T follicular helper cell (primary cell): ENCODE results near the gene ZNF302.
A peak's percentile ranks its signal among the peaks of the same experiment; 100 is the strongest.
"Not testable (repeated sequence)": the region's sequence is repeated elsewhere in the genome, so short reads cannot be mapped to it uniquely, and the experiment has no call there.

Source experiments
- DNase-seq: peaks from one replicate; pipeline ENCODE4 v3.0.0-alpha.2; 2020; ENCODE audit warnings: low read depth

Gene ZNF302

GRCh38 chr19:34671972-34672371 is 5.5 kb upstream of the ZNF302 start:
- no peak for DNase-seq

GRCh38 chr19:34673590-34673989 is 3.9 kb upstream of the ZNF302 start:
- no peak for DNase-seq

GRCh38 chr19:34675250-34675649 is 2.2 kb upstream of the ZNF302 start:
- no peak for DNase-seq

DNA sequence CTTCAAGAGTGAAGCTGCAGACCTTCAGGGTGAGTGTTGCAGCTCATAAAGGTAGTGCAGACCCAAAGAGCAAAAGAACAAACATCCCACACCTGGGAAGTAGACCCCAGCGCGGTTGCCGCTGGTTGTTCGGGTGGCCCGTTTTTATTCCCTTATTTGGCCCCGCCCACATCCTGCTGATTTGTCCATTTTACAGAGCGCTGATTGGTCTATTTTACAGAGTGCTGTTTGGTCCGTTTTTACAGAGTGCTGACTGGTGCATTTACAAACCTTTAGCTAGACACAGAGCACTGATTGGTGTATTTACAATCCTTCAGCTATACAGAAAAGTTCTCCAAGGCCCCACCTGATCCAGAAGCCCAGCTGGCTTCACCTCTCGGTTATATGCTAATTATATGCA is 1.6 kb upstream of the ZNF302 start:
- DNase-seq = no peak

GRCh38 chr19:34676697-34677385 is 637 bp upstream of the ZNF302 start, which contains the start of gene SCGB2B2:
Gene SCGB2B2, minus strand, starts transcription at chr19:34677159. Its CDS starts 82,596 bp downstream, at chr19:34594563.
- peak; percentile 64 for DNase-seq

GRCh38 chr19:34678085-34678412 is 571 bp downstream of the ZNF302 start:
- no peak for DNase-seq

- no peak for DNase-seq
Observed at GRCh38 chr19:34678421-34678820, 943 bp downstream of the ZNF302 start.

- DNase-seq = no peak
Observed at GRCh38 chr19:34681478-34681877, 4.0 kb downstream of the ZNF302 start.

- not testable (repeated sequence) for DNase-seq
Observed at GRCh38 chr19:34685266-34685665, 7.8 kb downstream of the ZNF302 start.

DNA sequence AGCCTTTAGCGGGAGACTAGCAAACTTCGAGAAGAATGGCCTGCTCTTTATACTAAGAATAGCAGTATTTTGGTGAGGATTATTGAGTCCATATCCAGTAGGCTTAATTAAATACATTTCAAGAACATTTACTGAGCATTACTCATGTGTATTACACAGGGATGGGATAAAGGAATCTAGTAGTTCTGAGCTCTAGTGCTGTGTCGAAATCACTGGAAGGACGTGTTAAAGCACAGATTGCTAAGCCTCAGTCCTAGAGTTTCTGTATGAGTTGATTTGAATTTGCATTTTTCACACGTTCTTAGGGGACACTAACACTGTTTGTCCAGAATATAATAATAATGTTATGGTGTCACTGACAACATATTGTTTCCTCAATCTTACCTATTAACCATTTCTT is 9.0 kb downstream of the ZNF302 start:
- no peak for DNase-seq

GRCh38 chr19:34687348-34687747 is 9.9 kb downstream of the ZNF302 start:
- no peak for DNase-seq

DNA sequence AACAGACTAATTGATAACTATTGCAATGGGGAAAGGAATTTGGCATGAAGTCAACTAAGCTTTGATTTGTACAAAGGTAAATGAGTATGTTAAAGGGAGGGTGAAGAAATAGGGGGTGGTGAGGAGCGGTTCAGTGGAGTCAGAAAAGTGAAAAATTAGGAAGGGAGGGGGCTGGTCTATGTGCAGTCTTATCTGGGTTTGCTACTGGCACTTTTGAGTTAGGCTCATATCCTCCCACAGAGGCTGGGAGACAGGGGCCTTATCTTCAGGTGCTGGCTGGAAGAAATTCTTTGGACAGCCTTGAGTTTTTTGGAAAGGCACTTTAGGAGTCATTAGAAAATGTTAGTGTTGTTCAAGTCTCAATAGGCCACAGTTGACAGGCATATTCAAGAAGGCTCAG is 11.1 kb downstream of the ZNF302 start:
- DNase-seq = no peak

- DNase-seq = no peak
Observed at GRCh38 chr19:34690372-34690771, 12.9 kb downstream of the ZNF302 start.

DNA sequence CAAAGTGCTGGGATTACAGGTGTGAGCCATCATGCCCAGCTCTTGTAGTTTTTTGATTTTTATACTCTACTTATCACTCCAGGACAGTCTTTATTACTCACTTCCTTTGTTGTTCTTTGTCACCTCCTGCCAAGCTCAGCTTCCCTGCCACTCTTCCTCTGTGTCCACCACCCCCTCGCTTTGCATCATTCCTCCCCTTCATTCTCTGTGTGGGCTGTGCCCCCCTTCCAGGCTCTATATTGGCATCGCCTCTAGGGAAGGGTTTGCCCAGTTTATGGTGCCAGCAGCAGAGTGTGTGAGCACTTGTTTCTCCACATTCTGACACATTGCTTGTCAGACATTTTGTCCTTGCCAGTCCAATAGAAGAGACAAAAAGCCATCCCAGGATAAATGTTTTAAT is 15.1 kb downstream of the ZNF302 start:
- DNase-seq = no peak

DNA sequence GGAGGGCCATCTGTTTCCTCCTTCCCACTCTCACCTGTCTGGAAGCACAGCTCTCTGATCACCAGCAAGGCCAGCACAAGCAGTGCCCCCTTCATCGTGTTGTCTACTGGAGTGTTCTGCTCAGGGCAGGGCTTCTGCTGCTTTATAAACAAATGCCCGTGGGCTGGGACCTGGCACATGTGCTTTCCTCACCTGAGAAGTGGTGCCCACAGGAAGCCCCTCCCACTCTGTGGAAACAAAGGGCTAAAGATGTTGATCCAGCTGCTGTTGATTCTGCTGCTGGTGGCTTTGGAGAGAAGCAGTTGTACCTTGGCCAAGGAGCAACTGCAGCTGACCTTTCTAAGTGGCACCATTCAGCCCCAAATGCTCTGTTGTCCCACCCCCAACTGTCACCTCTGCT is 30.2 kb downstream of the ZNF302 start:
- no peak for DNase-seq

GRCh38 chr19:34711890-34712289 is 34.4 kb downstream of the ZNF302 start:
- DNase-seq = no peak

DNA sequence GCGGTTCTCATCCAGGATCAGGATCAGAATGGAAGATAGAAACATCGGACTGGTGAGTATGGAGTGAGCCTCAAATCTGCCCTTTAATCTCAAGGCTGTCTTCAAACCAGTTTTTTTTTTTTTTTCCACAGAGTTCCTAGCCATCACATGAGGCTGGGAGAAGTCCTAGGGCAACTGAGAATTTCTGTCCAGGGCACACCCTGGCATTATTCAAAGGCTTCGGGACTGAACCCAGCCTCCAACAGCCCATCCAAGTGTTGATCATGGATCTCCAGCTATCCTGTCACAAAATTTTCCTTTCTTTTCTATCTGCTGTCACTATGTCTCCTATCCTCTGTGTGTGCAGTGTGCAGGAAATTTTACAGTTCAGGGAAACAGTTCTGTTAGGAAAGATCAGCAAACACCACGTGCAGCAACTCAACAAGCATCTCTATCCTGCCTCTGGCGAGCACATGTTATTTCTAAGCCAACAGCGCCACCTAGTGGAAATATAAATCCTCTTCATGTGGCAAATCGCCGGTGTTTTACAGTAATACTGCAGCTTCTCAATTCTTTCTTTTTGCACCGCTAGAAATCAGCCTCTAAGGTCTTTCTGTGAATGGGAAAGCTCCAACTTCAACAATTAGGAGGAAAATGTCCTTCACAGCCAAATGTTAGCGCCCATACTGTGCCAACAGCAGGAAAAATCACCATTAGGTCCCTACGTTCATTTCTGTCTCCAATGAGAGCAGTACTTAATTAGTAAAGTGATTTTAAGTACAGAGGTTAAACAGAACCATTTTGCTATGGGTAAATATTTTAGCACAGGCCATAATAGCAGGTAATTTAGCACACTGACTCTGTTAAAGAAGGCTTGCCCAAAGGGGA is 35.1 kb downstream of the ZNF302 start:
- DNase-seq = peak; percentile 43

- no peak for DNase-seq
Observed at GRCh38 chr19:34713262-34713637, 35.8 kb downstream of the ZNF302 start.

DNA sequence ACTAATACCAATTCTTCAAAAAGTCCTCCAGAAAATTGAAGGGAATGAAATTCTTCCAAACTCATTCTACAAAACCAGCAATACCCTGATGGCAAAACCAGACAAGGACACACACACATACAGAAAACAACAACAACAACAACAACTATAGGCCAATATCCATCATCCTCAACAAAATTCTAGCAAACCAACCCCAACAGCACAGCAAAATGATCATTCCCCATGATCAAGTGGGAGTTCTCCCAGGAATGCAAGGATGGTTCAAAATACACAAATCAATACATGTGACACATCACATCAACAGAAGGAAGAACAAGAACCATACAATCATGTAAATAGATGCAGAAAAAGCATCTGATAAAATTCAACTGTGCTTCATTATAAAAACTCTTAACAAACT is 37.9 kb downstream of the ZNF302 start:
- DNase-seq = no peak

- DNase-seq = no peak
Observed at GRCh38 chr19:34722353-34722752, 44.9 kb downstream of the ZNF302 start.

- no peak for DNase-seq
Observed at GRCh38 chr19:34725400-34725799, 47.9 kb downstream of the ZNF302 start.

GRCh38 chr19:34731019-34731829 is 53.7 kb downstream of the ZNF302 start:
- DNase-seq = no peak

DNA sequence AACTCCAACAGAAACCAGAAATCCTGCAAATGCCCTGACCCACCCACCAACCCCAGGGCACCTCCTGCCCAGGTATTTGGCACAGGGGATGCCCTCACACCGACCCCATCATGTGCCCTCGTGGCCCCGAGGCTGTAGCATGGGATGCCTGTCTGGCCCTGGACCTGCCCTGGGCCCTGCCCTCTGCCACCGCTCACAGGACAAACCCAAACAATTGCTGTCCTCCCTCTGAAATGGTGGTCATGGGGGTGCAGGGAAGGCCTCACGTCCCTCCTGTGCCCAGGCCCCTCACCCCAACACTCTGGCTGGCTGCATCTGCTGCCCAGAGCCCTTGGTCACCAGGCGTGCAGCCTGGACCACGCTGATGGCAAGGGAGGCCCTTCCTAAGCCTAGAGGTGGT is 54.5 kb downstream of the ZNF302 start:
- no peak for DNase-seq
